Brain microvascular endothelial cell (primary cell): Measurements from ENCODE around the gene SDK1.

Source experiments
- DNase-seq: peaks from one replicate; pipeline ENCODE4 v3.0.0-alpha.2; 2020
- H3K27ac ChIP-seq: fragments of 250-450 bp; sonication (Bioruptor Pico); 2 replicates; pipeline ENCODE4 v1.5.1; 2020; ENCODE audit warnings: mild to moderate bottlenecking, moderate library complexity
- H3K27me3 ChIP-seq: fragments of 250-450 bp; sonication (Bioruptor Pico); replicated peaks from 2 replicates; pipeline ENCODE4 v1.5.1; 2020; ENCODE audit warnings: mild to moderate bottlenecking
- H3K36me3 ChIP-seq: fragments of 250-450 bp; sonication (Bioruptor Pico); replicated peaks from 2 replicates; pipeline ENCODE4 v1.5.1; 2020; ENCODE audit warnings: mild to moderate bottlenecking
- H3K4me3 ChIP-seq: 2 replicates; pipeline ENCODE4 v1.5.1; 2011; ENCODE audit warnings: low read depth, mild to moderate bottlenecking, control low read depth, low read length, moderate library complexity
- CTCF ChIP-seq: IDR thresholded peaks from 2 replicates; pipeline ENCODE4 v1.5.1; 2011; ENCODE audit warnings: low read depth, mild to moderate bottlenecking, moderate library complexity, low read length, control low read depth, inconsistent platforms; ENCODE audit errors: missing control alignments
- in situ Hi-C: cut with HindIII; loops from 2 replicates; pipeline ENCODE4 v1.10.0; 2017; ENCODE audit warnings: low sequenced_read_pairs, low pct_ligation_motif_present

SDK1 gene

GRCh38 chr7:3880228-3880987 lies 579.4 kb downstream of the SDK1 start:
- no peak for DNase-seq
- Histone ChIP-seq H3K36me3 (no peaks in the 10 kb centered on the region), H3K4me3 (no peak overlapping the region), H3K27me3 (no peaks in the 10 kb centered on the region), H3K27ac (no peak overlapping the region)
- in situ Hi-C loops = no loop called here
- TF ChIP-seq CTCF = no peak

GRCh38 chr7:3882782-3883181 lies 581.7 kb downstream of the SDK1 start:
- in situ Hi-C loops = no loop called here
- Histone ChIP-seq H3K27me3 (no peaks in the 10 kb centered on the region), H3K27ac (no peak overlapping the region), H3K4me3 (no peak overlapping the region), H3K36me3 (no peaks in the 10 kb centered on the region)
- DNase-seq = no peak
- TF ChIP-seq CTCF = no peak

- DNase-seq = no peak
- TF ChIP-seq CTCF = no peak
- no peaks in the 10 kb centered on the region for H3K36me3 ChIP-seq
- no peak overlapping the region for H3K4me3 ChIP-seq
- in situ Hi-C loops = no loop called here
- H3K27ac ChIP-seq = no peak overlapping the region
- H3K27me3 ChIP-seq = no peaks in the 10 kb centered on the region
Observed at GRCh38 chr7:3884543-3884942, 583.5 kb downstream of the SDK1 start.

- H3K27me3 ChIP-seq = no peaks in the 10 kb centered on the region
- in situ Hi-C loops = no loop called here
- H3K36me3 ChIP-seq = no peaks in the 10 kb centered on the region
- H3K27ac ChIP-seq = no peak overlapping the region
- no peak for DNase-seq
- TF ChIP-seq CTCF = no peak
- no peak overlapping the region for H3K4me3 ChIP-seq
Observed at GRCh38 chr7:3887096-3887690, 586.1 kb downstream of the SDK1 start.

- no peak for DNase-seq
- no peak for TF ChIP-seq CTCF
- H3K27ac ChIP-seq = no peak overlapping the region
- no peaks in the 10 kb centered on the region for H3K36me3 ChIP-seq
- H3K4me3 ChIP-seq = no peak overlapping the region
- in situ Hi-C loops = no loop called here
- no peaks in the 10 kb centered on the region for H3K27me3 ChIP-seq
Observed at GRCh38 chr7:3888096-3888495, 587.0 kb downstream of the SDK1 start.
